ENCODE measurements around the gene C17orf114.
A peak's percentile ranks its signal among the peaks of the same experiment; 100 is the strongest.
"Not testable (repeated sequence)": the region's sequence is repeated elsewhere in the genome, so short reads cannot be mapped to it uniquely, and the experiment has no call there.

Gene C17orf114

DNA sequence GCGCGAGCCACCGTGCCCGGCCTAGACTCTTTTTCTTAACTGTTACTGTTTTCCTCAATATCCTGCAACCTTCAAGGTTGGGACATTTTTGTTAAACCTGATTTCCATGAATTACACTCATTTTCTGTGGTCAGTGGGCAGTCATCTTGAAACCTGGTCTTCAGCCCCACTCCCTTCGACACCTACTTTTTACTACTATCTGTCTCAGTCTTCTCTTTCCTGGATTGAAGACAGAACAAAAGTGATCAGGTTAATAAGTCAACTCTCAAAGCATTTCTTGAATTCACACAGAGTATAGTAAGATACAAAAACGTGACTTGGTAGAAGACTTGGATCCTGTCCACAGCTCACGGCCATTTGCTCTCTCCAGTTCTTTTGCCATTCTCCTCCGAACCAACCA lies 37.1 kb upstream of the C17orf114 start:
- peaks cover 14% of the 10 kb centered on the region for H3K36me3 ChIP-seq (ENCODE audit: control insufficient read depth, insufficient read depth, low read length)
- H3K27ac ChIP-seq (ENCODE audit: low read length) = no peak overlapping the region
- H3K9me3 ChIP-seq (replicated peaks; ENCODE audit: control insufficient read depth, low read depth, low read length) = no peaks in the 10 kb centered on the region
- no peak overlapping the region for H3K4me3 ChIP-seq (ENCODE audit: low read length)
- no peaks in the 10 kb centered on the region for H3K27me3 ChIP-seq (ENCODE audit: control insufficient read depth, insufficient read depth, low read length)
- H3K4me1 ChIP-seq (ENCODE audit: control insufficient read depth, insufficient read depth, low read length) = peaks cover 18% of the 10 kb centered on the region
- 100% methylated on average over 4 of the region's 8 CpGs for WGBS (ENCODE audit: insufficient coverage)
- DNase-seq = no peak

DNA sequence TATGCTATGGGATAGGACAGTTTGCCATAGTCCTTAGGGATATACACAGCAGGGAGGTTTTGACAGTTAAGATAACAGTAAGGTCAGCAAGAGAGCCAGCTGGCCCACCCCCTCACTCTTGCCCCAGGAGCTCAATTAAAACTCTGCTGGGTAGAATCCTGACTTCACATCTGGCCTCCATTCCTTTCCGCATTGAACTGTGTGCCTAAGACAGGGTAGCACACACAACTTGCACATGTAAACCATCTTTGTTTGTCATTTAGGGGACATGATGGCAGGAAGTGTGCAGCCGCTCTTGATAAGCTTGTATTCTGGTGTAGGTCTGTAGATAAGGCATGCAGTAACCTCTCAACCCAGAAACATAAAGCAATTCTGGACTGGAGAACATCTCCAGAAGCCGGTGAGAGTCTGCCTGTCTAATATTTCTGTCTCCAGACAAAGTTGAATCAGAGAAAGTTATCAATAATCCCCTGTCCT lies 36.2 kb upstream of the C17orf114 start:
- WGBS (ENCODE audit: insufficient coverage) = no CpG with 5 or more reads among the region's 3 CpGs
- no peak for DNase-seq
- no peak overlapping the region for H3K27ac ChIP-seq (ENCODE audit: low read length)

DNA sequence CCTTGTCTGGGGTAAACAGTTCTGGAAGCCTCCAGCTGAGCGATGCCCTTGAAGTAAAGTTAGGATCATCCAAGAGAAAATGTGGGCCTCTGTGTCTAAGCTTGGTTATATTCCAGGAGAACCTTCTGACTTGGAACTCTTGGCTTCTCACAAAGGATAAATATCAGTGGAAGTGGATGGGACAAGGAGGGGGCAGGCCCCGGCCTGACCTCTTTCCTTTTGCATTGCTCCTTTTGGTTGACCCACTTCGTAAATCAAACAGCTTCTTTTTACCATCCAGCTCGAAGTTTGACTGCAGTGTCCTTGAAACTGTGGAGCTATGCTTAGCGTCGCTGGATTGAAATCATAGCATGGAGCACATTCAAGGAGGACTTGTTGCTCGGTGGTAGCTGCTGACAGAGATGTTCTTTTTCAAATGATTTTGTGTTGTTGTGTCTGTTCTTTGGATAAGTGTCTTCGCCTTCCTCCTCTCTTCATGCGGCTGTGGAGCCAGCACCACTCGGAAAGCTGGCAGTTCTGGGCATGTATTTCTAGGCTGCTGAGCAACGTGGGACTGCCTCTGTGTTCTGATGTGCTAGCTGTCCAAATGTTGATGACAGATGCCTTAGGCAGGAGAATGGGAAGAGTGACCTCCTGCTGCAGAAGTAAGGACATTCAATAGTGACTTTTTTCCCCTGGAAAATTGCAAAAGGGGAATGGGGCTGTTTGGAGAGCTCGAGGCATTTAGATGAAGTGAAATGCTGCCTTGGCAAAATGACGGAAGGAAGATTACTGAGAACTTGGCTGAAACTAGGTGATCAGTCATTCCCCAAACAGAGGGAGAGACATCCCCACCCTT lies 35.6 kb upstream of the C17orf114 start:
- Histone ChIP-seq H3K27ac (ENCODE audit: low read length) (no peak overlapping the region), H3K4me1 (ENCODE audit: control insufficient read depth, insufficient read depth, low read length) (peaks cover 25% of the 10 kb centered on the region), H3K9me3 (replicated peaks; ENCODE audit: control insufficient read depth, low read depth, low read length) (no peaks in the 10 kb centered on the region), H3K4me3 (ENCODE audit: low read length) (no peak overlapping the region), H3K36me3 (ENCODE audit: control insufficient read depth, insufficient read depth, low read length) (peaks cover 14% of the 10 kb centered on the region), H3K27me3 (ENCODE audit: control insufficient read depth, insufficient read depth, low read length) (no peaks in the 10 kb centered on the region)
- no peak for DNase-seq
- WGBS (ENCODE audit: insufficient coverage) = 51% methylated on average over 7 of the region's 13 CpGs

More for the DNA sequence above, 36.2 kb upstream of the C17orf114 start:
- Histone ChIP-seq H3K27me3 (ENCODE audit: control insufficient read depth, insufficient read depth, low read length) (no peaks in the 10 kb centered on the region), H3K4me3 (ENCODE audit: low read length) (no peak overlapping the region), H3K9me3 (replicated peaks; ENCODE audit: control insufficient read depth, low read depth, low read length) (no peaks in the 10 kb centered on the region), H3K36me3 (ENCODE audit: control insufficient read depth, insufficient read depth, low read length) (peaks cover 14% of the 10 kb centered on the region), H3K4me1 (ENCODE audit: control insufficient read depth, insufficient read depth, low read length) (peaks cover 25% of the 10 kb centered on the region)

DNA sequence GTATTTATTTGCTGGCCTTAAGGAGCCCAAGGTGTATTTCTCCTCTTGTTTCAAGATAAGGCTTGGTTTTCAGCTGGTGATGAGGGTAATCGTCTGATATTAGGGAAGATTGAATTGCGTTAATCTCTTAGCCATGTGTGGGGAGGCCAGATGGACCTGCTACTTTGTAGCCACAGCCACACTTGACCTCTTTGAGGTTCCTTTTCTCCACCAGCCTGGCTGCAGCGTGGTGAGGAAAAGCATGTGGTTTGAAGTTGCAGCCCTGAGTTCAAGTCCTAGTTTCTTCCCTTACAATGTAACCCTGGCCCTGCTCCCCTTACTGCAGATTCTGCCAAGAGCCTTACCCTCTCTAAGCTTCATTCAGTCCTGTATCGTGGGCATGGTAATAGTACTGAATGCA lies 34.1 kb upstream of the C17orf114 start:
- DNase-seq = no peak
- H3K27me3 ChIP-seq (ENCODE audit: control insufficient read depth, insufficient read depth, low read length) = no peaks in the 10 kb centered on the region
- H3K27ac ChIP-seq (ENCODE audit: low read length) = no peak overlapping the region
- peaks cover 14% of the 10 kb centered on the region for H3K36me3 ChIP-seq (ENCODE audit: control insufficient read depth, insufficient read depth, low read length)
- H3K9me3 ChIP-seq (replicated peaks; ENCODE audit: control insufficient read depth, low read depth, low read length) = no peaks in the 10 kb centered on the region
- 67% methylated on average over 1 of the region's 4 CpGs for WGBS (ENCODE audit: insufficient coverage)
- H3K4me1 ChIP-seq (ENCODE audit: control insufficient read depth, insufficient read depth, low read length) = peaks cover 25% of the 10 kb centered on the region
- no peak overlapping the region for H3K4me3 ChIP-seq (ENCODE audit: low read length)

DNA sequence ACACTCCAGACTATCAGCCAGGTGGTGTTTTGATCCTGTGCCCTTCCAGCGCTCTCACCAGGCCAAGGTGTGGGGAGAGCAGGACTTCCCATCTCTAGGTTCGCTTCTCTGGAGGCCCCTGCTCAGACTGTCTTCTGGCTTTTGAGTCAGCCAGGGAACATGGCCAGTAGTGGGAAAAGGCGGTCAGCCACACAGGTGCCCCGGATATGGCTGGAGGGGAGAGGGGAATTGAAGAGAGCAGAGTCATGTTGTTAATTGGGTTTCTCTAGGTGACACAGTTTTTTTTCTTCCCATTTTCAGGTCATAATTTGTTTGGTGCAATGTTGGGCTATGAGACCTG lies 32.5 kb upstream of the C17orf114 start:
- peaks cover 10% of the 10 kb centered on the region for H3K36me3 ChIP-seq (ENCODE audit: control insufficient read depth, insufficient read depth, low read length)
- H3K27ac ChIP-seq (ENCODE audit: low read length) = peak overlapping the region; percentile 86
- H3K4me3 ChIP-seq (ENCODE audit: low read length) = peak overlapping the region; percentile 84
- H3K27me3 ChIP-seq (ENCODE audit: control insufficient read depth, insufficient read depth, low read length) = no peaks in the 10 kb centered on the region
- 28% methylated on average over 2 of the region's 4 CpGs for WGBS (ENCODE audit: insufficient coverage)
- no peaks in the 10 kb centered on the region for H3K9me3 ChIP-seq (replicated peaks; ENCODE audit: control insufficient read depth, low read depth, low read length)
- H3K4me1 ChIP-seq (ENCODE audit: control insufficient read depth, insufficient read depth, low read length) = peaks cover 25% of the 10 kb centered on the region
- no peak for DNase-seq

DNA sequence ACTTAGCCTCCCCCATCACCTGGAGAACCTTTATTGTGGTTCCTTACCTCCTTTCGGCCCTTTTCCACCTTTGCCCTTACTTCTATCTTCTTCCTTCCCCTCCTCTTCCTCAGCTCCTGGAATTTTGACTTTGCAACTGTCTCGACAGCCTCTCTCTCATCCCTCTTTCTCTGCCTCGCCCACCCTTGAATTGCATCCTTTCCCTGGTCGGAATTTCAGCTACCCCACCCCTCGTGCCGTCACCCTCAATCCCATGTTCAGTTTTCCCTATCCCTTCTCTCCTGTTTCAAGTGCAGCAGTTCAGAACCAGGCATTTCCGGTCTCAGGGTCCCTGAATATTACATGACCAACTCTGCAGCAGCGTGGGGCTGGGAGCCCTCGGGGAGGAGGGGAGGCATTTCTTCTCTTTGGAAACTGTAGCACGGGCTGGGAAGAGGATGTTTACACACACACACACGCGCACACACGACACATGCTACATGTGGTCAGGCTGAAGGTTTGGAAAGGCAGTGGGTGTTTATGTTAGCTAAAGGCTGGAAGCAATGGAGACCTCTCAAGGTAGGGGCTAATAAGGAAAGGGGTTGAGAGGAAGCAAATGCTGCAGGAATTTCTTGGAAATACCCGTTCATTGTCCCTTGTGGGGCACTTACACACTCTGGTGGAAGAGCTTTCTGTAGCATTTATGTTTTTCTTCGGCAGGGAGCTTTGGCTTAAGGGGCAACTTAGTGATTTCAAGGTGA lies 32.0 kb upstream of the C17orf114 start:
- peak; percentile 79 for DNase-seq
- WGBS (ENCODE audit: insufficient coverage) = 1% methylated on average over 8 of the region's 15 CpGs
- H3K4me1 ChIP-seq (ENCODE audit: control insufficient read depth, insufficient read depth, low read length) = peaks cover 25% of the 10 kb centered on the region

DNA sequence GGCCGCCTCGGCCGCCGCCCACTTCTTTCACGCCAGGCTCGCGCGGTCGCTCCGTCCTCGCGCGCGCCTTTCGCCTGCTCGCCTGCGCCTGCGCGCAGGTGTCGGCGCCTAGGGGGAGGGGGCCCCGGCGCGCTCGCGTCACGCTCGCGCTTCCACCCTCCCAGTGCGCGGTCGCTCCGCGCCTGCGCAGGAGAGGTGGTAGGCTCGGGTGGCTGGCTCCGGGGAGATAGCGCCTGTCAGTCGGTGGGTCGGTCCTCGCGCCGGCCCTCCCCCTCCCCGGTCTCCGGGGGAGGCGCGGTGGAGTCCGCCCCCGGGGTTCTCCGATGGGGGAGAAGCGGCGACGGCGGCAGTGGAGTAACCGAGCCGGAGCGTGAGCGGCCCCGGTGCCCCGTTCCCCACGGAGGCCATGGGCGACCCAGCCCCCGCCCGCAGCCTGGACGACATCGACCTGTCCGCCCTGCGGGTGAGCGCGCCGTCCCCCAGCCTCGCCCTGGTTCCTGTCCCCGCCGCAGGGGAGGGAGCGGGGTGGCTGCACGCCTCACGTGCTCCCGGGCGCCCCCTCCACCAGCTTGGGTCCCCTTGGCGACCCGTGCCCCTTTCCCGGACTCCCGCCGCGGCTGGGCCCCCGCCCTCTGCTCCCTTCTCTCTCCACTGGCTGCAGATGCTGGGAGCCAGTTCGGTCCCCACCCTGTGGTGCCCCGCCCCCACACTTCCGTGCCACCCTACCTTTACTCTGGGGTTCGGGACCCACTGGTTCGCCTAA lies 31.2 kb upstream of the C17orf114 start, which contains the start of gene MINK1:
TSS of gene MINK1 (plus strand) at position 163 of the 763 bp plus-strand sequence. CDS start at position 407, 244 bp downstream.
- WGBS (ENCODE audit: insufficient coverage) = under 1% methylated on average over 75 of the region's 91 CpGs
- peaks cover 25% of the 10 kb centered on the region for H3K4me1 ChIP-seq (ENCODE audit: control insufficient read depth, insufficient read depth, low read length)
- no peaks in the 10 kb centered on the region for H3K9me3 ChIP-seq (replicated peaks; ENCODE audit: control insufficient read depth, low read depth, low read length)
- peak within 1 kb of the TSS; percentile 84 for H3K4me3 ChIP-seq (ENCODE audit: low read length)
- DNase-seq = peak; percentile 98
- no peaks in the 10 kb centered on the region for H3K27me3 ChIP-seq (ENCODE audit: control insufficient read depth, insufficient read depth, low read length)
- H3K27ac ChIP-seq (ENCODE audit: low read length) = peak within 1 kb of the TSS; percentile 86
- H3K36me3 ChIP-seq (ENCODE audit: control insufficient read depth, insufficient read depth, low read length) = peaks cover 7% of the 10 kb centered on the region

More for the DNA sequence above, 32.0 kb upstream of the C17orf114 start:
- peak overlapping the region; percentile 86 for H3K27ac ChIP-seq (ENCODE audit: low read length)
- peaks cover 10% of the 10 kb centered on the region for H3K36me3 ChIP-seq (ENCODE audit: control insufficient read depth, insufficient read depth, low read length)
- H3K9me3 ChIP-seq (replicated peaks; ENCODE audit: control insufficient read depth, low read depth, low read length) = no peaks in the 10 kb centered on the region
- H3K27me3 ChIP-seq (ENCODE audit: control insufficient read depth, insufficient read depth, low read length) = no peaks in the 10 kb centered on the region
- peak overlapping the region; percentile 84 for H3K4me3 ChIP-seq (ENCODE audit: low read length)

DNA sequence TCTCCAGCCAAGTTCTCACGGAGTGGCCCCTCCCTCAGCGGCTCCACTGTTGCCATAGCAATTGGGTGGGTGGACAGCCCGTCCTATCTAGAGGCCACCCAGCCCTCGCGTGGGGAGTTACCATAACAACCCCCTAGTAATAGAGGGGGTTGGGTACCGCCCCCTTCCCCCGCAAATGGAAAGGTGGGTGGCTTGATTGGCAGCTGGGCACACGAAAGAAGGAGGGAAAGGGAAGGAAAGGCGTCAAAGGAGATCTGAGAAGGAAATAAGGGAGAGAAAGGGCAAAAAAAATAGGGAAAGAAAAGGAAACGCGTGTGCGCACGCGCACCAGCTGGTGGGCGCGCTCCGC lies 30.7 kb upstream of the C17orf114 start:
- WGBS (ENCODE audit: insufficient coverage) = 0% methylated on average over 10 of the region's 17 CpGs
- not testable (repeated sequence) for H3K36me3 ChIP-seq (ENCODE audit: control insufficient read depth, insufficient read depth, low read length); H3K27me3 ChIP-seq (ENCODE audit: control insufficient read depth, insufficient read depth, low read length); DNase-seq; H3K9me3 ChIP-seq (replicated peaks; ENCODE audit: control insufficient read depth, low read depth, low read length)
- peak overlapping the region; percentile 84 for H3K27ac ChIP-seq (ENCODE audit: low read length)
- H3K4me3 ChIP-seq (ENCODE audit: low read length) = peak overlapping the region; percentile 56
- H3K4me1 ChIP-seq (ENCODE audit: control insufficient read depth, insufficient read depth, low read length) = peaks cover 25% of the 10 kb centered on the region

DNA sequence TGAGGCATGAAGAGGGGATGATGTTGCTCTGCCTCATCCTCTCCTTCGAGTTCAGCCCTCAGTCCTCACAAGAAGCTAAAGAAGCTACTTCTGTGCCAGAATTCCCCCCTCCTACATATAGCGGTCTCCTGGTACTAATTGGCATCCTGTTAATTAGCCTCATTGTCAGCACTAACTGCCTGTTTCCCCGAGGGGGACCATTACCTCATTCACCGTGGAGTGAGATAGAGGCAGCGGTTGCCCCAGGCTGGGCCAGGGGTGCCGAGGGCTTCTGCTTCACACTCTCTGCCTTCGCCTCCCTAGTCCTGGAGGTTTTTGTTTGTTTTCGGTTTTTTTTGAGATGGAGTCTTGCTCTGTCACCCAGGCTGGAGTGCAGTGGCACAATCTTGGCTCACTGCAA lies 25.3 kb upstream of the C17orf114 start:
- Histone ChIP-seq H3K9me3 (replicated peaks; ENCODE audit: control insufficient read depth, low read depth, low read length) (no peaks in the 10 kb centered on the region), H3K36me3 (ENCODE audit: control insufficient read depth, insufficient read depth, low read length) (peaks cover 14% of the 10 kb centered on the region), H3K4me3 (ENCODE audit: low read length) (no peak overlapping the region), H3K27ac (ENCODE audit: low read length) (no peak overlapping the region), H3K27me3 (ENCODE audit: control insufficient read depth, insufficient read depth, low read length) (no peaks in the 10 kb centered on the region), H3K4me1 (ENCODE audit: control insufficient read depth, insufficient read depth, low read length) (no peaks in the 10 kb centered on the region)
- WGBS (ENCODE audit: insufficient coverage) = 46% methylated on average over 6 of the region's 8 CpGs
- DNase-seq = no peak

Measured in muscle of leg (tissue), 3 donors.